Measurements from ENCODE around the gene FXR2. TPM values are rescaled to one million over a fixed set of nuclear protein-coding genes. Genes with fewer than 3 reads are reported as not detected.

FXR2 gene
- polyA plus RNA-seq, 1 donor from 2014 or later: 20.0 TPM

DNA sequence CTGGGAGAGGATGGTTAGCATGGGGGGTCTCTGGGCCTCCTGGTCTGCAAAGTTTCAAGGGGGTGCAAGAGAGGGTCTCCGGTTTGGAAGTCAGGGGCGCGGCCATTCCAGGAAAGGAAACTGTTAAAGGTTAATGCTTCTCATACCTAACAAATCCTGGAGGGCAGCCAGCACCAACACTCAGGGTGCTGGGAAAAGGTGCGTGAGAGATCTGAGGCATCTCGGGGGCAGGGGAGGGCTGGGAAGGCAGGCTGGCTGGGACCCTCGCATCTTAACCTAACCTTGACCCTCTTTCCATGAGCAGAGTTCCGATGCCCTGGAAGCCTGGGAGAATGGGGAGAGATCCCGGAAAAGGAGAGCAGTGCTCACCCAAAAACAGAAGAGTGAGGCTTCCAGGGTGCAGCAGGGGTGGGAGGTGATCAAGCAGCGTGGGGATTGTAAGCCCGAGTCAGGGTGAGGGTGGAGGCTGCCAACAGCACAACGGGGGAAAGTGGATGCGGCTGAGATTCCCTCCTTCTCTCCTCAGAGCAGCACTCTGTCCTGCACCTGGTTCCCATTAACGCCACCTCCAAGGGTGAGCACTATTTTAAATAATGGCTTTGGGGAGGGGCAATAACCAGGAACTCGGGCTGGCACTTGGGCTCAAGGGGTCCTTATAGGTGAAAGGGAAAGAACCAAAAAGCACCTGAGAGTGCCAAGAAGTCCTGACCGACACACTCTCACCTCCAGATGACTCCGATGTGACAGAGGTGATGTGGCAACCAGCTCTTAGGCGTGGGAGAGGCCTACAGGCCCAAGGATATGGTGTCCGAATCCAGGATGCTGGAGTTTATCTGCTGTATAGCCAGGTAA is 55.2 kb downstream of the FXR2 start:
- Mint-ChIP-seq H3K36me3 (peaks cover 4% of the 10 kb centered on the region), H3K9me3 (no peaks in the 10 kb centered on the region), H3K4me3 (peak overlapping the region; percentile 72 to 95 (median 94)), H3K27me3 (no peaks in the 10 kb centered on the region), H3K4me1 (peaks cover 30 to 39% (median 35%) of the 10 kb centered on the region in 3 donors), H3K27ac (peak overlapping the region; percentile 95 to 98 (median 97))

DNA sequence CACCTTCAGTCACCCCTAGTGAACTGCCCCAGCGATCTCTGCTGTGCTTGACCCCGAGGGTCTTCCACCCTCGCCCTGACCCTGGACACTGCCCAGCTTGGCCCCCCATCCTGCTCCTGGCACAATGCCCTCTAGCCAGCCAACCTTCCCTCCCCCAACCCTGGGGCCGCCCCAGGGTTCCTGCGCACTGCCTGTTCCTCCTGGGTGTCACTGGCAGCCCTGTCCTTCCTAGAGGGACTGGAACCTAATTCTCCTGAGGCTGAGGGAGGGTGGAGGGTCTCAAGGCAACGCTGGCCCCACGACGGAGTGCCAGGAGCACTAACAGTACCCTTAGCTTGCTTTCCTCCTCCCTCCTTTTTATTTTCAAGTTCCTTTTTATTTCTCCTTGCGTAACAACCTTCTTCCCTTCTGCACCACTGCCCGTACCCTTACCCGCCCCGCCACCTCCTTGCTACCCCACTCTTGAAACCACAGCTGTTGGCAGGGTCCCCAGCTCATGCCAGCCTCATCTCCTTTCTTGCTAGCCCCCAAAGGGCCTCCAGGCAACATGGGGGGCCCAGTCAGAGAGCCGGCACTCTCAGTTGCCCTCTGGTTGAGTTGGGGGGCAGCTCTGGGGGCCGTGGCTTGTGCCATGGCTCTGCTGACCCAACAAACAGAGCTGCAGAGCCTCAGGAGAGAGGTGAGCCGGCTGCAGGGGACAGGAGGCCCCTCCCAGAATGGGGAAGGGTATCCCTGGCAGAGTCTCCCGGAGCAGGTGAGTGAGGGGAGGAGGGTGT is 56.0 kb downstream of the FXR2 start, which contains the start of gene TNFSF13:
TNFSF13 (plus strand) TSS at position 207 of the 776 bp plus-strand sequence; CDS start at position 497, 290 bp downstream.
- Mint-ChIP-seq H3K4me1 (peaks cover 30 to 42% (median 38%) of the 10 kb centered on the region in 3 donors), H3K27me3 (no peaks in the 10 kb centered on the region), H3K4me3 (peak within 1 kb of the TSS; percentile 74 to 93 (median 92))

DNA sequence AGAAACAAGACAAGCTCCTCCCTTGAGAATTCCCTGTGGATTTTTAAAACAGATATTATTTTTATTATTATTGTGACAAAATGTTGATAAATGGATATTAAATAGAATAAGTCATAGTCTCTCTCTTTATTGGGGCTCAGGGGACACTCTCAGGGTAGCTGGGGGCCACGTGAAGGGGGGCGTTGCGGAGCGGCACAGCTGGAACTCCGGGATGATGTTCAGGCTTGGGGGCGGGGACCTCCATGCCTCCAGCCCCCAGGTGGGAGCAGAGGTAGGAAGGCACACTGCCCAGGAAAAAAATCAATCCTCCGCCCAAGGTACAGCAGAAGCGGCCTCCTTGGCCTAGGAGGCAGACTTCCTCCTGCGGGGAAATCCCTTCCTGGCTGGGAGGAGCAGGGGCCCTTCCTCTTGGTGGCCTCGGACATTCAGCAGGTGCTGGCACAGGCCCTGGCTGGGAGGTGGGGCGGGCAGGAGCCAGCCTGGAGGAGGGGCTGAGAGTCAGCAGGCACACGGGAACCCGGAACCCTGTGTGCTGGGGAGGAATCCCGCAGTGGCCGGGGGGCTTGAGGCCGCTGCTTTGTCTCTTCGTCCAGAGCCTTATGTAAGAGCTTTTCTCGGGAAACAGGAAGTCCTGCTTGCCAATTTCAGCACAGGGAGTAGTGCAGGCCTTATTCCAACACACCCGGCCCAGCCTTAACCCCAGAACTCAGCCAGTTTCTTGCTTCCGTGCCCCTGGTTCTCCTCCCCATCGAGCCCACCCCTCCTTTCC is 56.7 kb downstream of the FXR2 start:
- Mint-ChIP-seq H3K27me3 (no peaks in the 10 kb centered on the region), H3K4me1 (peaks cover 31 to 48% (median 43%) of the 10 kb centered on the region in 3 donors), H3K36me3 (peaks cover 8% of the 10 kb centered on the region), H3K27ac (peak overlapping the region; percentile 95 to 97 (median 95)), H3K4me3 (peak overlapping the region; percentile 74 to 93 (median 92)), H3K9me3 (no peaks in the 10 kb centered on the region)

More for the DNA sequence above, 56.0 kb downstream of the FXR2 start, which contains the start of gene TNFSF13:
- Mint-ChIP-seq H3K36me3 (peaks cover 8% of the 10 kb centered on the region), H3K9me3 (no peaks in the 10 kb centered on the region), H3K27ac (peak within 1 kb of the TSS; percentile 95 to 98 (median 97))

DNA sequence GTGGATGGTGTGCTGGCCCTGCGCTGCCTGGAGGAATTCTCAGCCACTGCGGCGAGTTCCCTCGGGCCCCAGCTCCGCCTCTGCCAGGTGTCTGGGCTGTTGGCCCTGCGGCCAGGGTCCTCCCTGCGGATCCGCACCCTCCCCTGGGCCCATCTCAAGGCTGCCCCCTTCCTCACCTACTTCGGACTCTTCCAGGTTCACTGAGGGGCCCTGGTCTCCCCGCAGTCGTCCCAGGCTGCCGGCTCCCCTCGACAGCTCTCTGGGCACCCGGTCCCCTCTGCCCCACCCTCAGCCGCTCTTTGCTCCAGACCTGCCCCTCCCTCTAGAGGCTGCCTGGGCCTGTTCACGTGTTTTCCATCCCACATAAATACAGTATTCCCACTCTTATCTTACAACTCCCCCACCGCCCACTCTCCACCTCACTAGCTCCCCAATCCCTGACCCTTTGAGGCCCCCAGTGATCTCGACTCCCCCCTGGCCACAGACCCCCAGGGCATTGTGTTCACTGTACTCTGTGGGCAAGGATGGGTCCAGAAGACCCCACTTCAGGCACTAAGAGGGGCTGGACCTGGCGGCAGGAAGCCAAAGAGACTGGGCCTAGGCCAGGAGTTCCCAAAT is 57.4 kb downstream of the FXR2 start:
- Mint-ChIP-seq H3K27ac (peak overlapping the region; percentile 23 to 97 (median 95)), H3K4me1 (peaks cover 31 to 49% (median 43%) of the 10 kb centered on the region in 3 donors), H3K4me3 (no peak overlapping the region), H3K27me3 (no peaks in the 10 kb centered on the region), H3K36me3 (peaks cover 8% of the 10 kb centered on the region), H3K9me3 (no peaks in the 10 kb centered on the region)

GRCh38 chr17:7556627-7557026 is 58.1 kb downstream of the FXR2 start:
- H3K9me3 Mint-ChIP-seq: no peaks in the 10 kb centered on the region
- H3K4me1 Mint-ChIP-seq: peaks cover 31 to 52% (median 43%) of the 10 kb centered on the region in 3 donors
- peak overlapping the region in 2 of 3 donors; percentile 1 to 87 for H3K27ac Mint-ChIP-seq
- peak overlapping the region; percentile 21 to 55 (median 43) for H3K4me3 Mint-ChIP-seq
- peaks cover 8% of the 10 kb centered on the region for H3K36me3 Mint-ChIP-seq
- no peaks in the 10 kb centered on the region for H3K27me3 Mint-ChIP-seq

DNA sequence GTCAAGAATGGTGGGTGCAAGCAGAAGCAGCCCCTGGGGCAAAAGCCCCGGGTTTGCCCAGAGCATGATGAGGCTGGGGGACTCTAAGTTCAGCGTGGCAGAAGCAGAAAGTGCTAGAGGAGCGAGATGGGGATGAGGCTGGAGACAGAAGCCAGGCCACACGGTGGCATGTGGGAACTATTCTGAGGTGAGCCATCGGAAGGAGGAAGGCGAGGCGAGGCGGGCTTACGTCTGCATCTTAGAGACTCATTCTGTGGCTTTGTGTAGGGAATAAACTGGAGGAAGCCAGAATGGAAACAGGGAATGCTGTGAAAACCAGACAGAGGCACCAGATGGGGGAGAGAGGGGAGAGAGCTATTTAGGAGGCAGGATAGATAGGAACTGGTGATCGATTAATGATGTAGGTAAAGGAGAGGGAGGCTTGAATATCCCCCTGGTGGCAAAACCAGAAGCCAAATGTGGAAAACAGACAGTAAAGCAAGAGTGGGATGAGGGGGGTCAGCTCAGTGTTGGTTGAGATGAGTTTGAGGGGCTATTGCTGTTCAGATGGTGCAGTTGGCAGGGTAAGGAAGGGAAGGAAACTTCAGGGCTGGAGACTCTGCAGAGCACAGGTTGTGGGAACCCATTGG is 59.3 kb downstream of the FXR2 start:
- H3K4me1 Mint-ChIP-seq: peaks cover 29 to 51% (median 40%) of the 10 kb centered on the region in 3 donors
- no peaks in the 10 kb centered on the region for H3K27me3 Mint-ChIP-seq
- peak overlapping the region in 2 of 4 donors; percentile 34 to 45 for H3K4me3 Mint-ChIP-seq

GRCh38 chr17:7553356-7553755 is 61.3 kb downstream of the FXR2 start:
- peaks cover 18 to 48% (median 36%) of the 10 kb centered on the region in 3 donors for H3K4me1 Mint-ChIP-seq
- peak overlapping the region in 3 of 4 donors; percentile 36 to 70 (median 53) for H3K4me3 Mint-ChIP-seq
- no peaks in the 10 kb centered on the region for H3K27me3 Mint-ChIP-seq
- peak overlapping the region; percentile 24 to 95 (median 67) for H3K27ac Mint-ChIP-seq
- H3K9me3 Mint-ChIP-seq: no peaks in the 10 kb centered on the region
- H3K36me3 Mint-ChIP-seq: peaks cover 10% of the 10 kb centered on the region

More for the DNA sequence above, 59.3 kb downstream of the FXR2 start:
- Mint-ChIP-seq H3K36me3 (peaks cover 10% of the 10 kb centered on the region), H3K9me3 (no peaks in the 10 kb centered on the region), H3K27ac (peak overlapping the region in 2 of 3 donors; percentile 38 to 87)

DNA sequence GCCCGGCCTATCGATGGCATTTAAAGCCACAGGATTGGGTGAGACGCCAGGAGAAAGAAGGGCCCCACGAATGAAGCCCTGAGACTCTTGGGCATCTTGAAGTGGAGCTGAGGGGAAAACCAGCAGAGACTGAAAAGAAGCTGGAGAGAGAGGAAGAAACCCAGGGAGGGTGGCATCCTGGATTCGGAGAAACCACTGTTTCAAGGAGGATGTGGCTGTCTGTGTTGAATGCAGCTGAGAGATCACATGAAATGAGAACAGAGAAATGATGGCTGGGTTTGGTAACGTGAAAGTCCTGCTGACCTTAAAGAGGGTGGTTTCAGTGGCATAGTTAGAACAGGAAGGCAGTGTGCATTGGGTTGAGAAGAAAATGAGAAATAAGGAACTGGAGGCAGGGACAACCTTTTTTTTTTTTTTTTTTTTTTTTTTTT is 62.1 kb downstream of the FXR2 start:
- H3K27me3 Mint-ChIP-seq: no peaks in the 10 kb centered on the region
- peak overlapping the region; percentile 60 to 95 (median 67) for H3K27ac Mint-ChIP-seq
- H3K4me1 Mint-ChIP-seq: peaks cover 13 to 46% (median 38%) of the 10 kb centered on the region in 3 donors
- H3K36me3 Mint-ChIP-seq: peaks cover 10% of the 10 kb centered on the region
- H3K9me3 Mint-ChIP-seq: no peaks in the 10 kb centered on the region
- peak overlapping the region; percentile 43 to 70 (median 50) for H3K4me3 Mint-ChIP-seq

DNA sequence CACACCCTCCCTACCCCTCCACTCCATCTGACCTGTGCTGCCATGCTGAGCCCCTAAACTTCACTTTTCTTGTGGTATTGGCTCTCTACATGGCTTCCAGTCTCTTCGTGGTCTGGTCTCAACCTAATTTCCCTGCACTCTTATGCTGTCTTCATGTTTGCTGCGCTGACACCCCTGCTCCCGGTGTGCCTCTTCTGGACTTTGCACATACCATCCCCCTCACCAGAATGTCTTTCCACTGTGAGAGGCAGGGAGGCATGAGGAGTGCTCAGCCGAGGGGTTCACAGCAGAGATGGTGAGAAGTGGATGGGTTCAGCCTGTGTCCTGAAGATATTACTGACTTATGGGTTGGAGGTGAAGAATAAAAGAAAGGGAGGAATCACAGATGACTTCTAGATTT is 63.3 kb downstream of the FXR2 start:
- Mint-ChIP-seq H3K27ac (peak overlapping the region; percentile 78 to 96 (median 95)), H3K27me3 (no peaks in the 10 kb centered on the region), H3K4me3 (peak overlapping the region in 3 of 4 donors; percentile 54 to 65 (median 55)), H3K9me3 (no peaks in the 10 kb centered on the region), H3K4me1 (peaks cover 13 to 44% (median 38%) of the 10 kb centered on the region in 3 donors), H3K36me3 (peaks cover 6% of the 10 kb centered on the region)

DNA sequence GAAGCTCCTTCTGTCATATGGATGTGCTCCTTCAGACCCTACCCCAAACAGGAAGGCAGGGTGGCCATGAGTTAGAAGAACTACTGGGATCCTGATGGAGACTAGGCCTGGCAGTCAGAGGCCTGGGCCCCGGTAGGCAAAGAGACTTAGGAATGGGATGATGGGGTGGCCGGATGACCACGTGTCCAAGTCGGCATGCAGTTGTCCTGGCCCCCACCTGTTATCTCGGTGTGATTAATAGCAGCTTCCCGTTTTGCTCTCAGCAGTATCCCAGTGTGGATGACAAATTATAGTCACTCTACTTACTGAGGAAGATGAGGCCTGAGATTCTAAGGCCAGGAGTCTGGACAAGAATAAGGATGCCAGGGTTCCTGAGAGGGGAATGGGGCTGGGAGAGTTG is 64.4 kb downstream of the FXR2 start:
- Mint-ChIP-seq H3K27me3 (no peaks in the 10 kb centered on the region), H3K4me3 (peak overlapping the region in 1 of 4 donors; percentile 36), H3K4me1 (peaks cover 13 to 41% (median 34%) of the 10 kb centered on the region in 3 donors), H3K36me3 (peaks cover 5% of the 10 kb centered on the region), H3K9me3 (no peaks in the 10 kb centered on the region), H3K27ac (peak overlapping the region in 2 of 3 donors; percentile 8 to 85)

DNA sequence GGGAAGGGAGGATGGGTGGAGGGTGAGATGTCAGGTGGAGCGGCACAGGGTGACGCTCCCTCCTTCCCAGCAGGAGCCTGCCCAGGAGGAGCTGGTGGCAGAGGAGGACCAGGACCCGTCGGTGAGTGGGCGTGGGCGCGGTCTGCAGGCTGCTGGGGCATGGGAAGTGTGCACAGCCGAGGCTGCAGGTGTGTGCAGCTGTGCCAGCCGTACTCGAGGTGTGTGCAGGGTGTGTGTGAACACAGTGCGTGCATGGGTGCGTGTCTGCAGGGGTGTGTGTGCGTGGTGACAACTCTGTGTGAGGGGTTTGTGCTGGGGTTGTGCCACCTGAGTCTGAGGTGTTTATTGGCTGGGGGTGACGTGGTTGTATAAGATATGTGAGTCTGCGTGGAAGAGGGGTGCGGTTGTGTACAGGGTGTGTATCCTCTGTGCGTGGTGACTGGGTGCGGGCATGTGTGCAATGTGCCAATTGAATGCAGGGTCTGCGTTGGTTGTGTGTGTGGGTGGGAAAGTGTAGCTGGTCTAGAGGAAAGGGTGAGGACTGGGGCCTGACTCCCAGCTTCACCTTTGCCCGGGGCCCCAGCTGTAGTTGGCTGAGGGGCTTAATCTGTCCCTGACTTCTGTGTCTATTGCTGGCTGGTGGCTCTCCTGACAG is 65.2 kb downstream of the FXR2 start:
- Mint-ChIP-seq H3K27me3 (no peaks in the 10 kb centered on the region), H3K27ac (peak overlapping the region in 2 of 3 donors; percentile 8 to 85), H3K9me3 (no peaks in the 10 kb centered on the region), H3K36me3 (peaks cover 5% of the 10 kb centered on the region), H3K4me1 (peaks cover 13 to 39% (median 31%) of the 10 kb centered on the region in 3 donors), H3K4me3 (peak overlapping the region; percentile 36 to 85 (median 84))

GRCh38 chr17:7548585-7549400 is 65.9 kb downstream of the FXR2 start, which contains the start of gene TNFSF12:
TSS of gene TNFSF12 (plus strand) at chr17:7549058. CDS start at chr17:7549154, 96 bp downstream.
- Mint-ChIP-seq H3K9me3 (no peaks in the 10 kb centered on the region), H3K4me3 (peak within 1 kb of the TSS; percentile 81 to 93 (median 88)), H3K36me3 (peaks cover 2% of the 10 kb centered on the region), H3K27ac (peak within 1 kb of the TSS; percentile 54 to 88 (median 86)), H3K27me3 (no peaks in the 10 kb centered on the region), H3K4me1 (peaks cover 13 to 36% (median 28%) of the 10 kb centered on the region in 3 donors)
